ENCODE measurements around the gene GABBR2.

- TF ChIP-seq CTCF (IDR thresholded peaks at IDR 0.05) (no peak), POLR2A (IDR thresholded peaks at IDR 0.05) (no peak), POLR2AphosphoS5 (IDR thresholded peaks at IDR 0.05) (no peak), EP300 (IDR thresholded peaks at IDR 0.05) (no peak)
Measured at GRCh38 chr9:98290411-98290810, 418.3 kb downstream of the GABBR2 start.

Data from suprapubic skin (tissue), 4 donors.